Myometrial cell (primary cell): Measurements from ENCODE around the gene USP9X. TPM values are rescaled to one million over a fixed set of nuclear protein-coding genes. Genes with fewer than 3 reads are reported as not detected.

Experiments
- total RNA-seq: library from RNA; depleted of rRNA; stranded (reverse); fragments of >200 nt; gene quantifications from 2 replicates; pipeline ENCODE4 v1.2.3, GENCODE V29; 2015

USP9X gene, protein sequence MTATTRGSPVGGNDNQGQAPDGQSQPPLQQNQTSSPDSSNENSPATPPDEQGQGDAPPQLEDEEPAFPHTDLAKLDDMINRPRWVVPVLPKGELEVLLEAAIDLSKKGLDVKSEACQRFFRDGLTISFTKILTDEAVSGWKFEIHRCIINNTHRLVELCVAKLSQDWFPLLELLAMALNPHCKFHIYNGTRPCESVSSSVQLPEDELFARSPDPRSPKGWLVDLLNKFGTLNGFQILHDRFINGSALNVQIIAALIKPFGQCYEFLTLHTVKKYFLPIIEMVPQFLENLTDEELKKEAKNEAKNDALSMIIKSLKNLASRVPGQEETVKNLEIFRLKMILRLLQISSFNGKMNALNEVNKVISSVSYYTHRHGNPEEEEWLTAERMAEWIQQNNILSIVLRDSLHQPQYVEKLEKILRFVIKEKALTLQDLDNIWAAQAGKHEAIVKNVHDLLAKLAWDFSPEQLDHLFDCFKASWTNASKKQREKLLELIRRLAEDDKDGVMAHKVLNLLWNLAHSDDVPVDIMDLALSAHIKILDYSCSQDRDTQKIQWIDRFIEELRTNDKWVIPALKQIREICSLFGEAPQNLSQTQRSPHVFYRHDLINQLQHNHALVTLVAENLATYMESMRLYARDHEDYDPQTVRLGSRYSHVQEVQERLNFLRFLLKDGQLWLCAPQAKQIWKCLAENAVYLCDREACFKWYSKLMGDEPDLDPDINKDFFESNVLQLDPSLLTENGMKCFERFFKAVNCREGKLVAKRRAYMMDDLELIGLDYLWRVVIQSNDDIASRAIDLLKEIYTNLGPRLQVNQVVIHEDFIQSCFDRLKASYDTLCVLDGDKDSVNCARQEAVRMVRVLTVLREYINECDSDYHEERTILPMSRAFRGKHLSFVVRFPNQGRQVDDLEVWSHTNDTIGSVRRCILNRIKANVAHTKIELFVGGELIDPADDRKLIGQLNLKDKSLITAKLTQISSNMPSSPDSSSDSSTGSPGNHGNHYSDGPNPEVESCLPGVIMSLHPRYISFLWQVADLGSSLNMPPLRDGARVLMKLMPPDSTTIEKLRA (N-terminal part only)
- 40.9 and 56.9 TPM in 2 replicates for total RNA-seq

DNA sequence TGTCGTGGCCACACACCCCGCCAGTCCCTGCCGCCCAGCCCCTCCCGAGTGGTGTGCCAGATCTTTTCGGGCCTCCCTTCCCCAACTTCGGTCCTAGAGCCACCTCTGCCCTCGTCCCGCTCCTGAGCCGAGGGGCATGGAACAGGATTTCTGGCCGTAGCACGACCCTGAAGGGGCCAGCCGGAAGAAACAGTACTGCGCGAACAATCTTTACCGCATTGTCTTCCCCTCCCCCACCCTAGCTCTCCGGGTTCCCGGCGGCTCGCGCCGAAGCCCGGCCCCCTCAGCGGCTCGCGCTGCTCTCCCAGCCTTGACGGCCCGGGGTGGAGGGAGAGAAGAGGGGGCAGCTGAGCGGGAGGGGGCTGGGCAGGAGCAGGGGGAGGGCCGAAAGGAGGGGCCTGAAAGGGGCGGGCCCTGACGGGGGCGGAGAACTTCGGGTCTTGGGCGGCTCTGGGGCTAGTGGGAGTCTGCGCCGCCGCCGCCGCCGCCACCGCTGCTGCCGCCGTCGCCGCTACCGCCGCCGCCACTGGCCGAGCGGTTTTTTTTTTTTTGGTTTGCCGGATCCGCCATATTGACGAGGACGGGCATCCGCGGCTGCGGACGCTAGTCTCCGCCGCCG lies at the start of gene USP9X:
TSS of gene USP9X (plus strand) at position 553 of the 619 bp plus-strand sequence. CDS start 38,184 bp downstream, outside the sequence.

Other genes starting within 250 kb of the USP9X start
- gene DDX3X, start 248.7 kb downstream of the USP9X start, total RNA-seq = 112 and 128 TPM in 2 replicates